NT2/D1 (cell line): ENCODE results near the gene SULT1A3.

Experiments used
- SUZ12 ChIP-seq: IDR thresholded peaks from 2 replicates; pipeline ENCODE4 v1.6.1; 2011; ENCODE audit not compliant: insufficient read length, insufficient read depth; ENCODE audit errors: extremely low read depth
- YY1 ChIP-seq: IDR thresholded peaks from 2 replicates; pipeline ENCODE4 v1.6.1; 2011; ENCODE audit not compliant: insufficient read length, insufficient read depth
- ZNF274 ChIP-seq: IDR thresholded peaks from 2 replicates; pipeline ENCODE4 v1.6.1; 2011; ENCODE audit warnings: mild to moderate bottlenecking, low read depth, low read length

DNA sequence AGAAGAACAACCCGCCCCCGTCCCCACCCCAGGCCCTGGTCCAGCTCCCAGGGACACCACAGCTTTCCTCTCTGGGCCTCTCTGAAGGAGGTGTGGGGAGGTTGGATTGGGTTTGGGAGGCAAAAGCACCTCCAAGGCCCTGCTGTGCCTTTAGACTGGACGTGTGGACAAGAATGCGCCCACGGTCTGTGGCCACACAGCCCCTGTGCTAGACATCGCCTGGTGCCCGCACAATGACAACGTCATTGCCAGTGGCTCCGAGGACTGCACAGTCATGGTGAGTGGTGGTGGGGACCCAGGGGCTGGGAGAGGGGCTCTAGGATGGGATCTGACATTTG is 12.6 kb upstream of the SULT1A3 start:
- TF ChIP-seq YY1 (no peak), ZNF274 (no peak), SUZ12 (no peak)
